Nephron (organoid): Measurements from ENCODE around the gene CALY.

Source experiments
- H3K27ac Mint-ChIP-seq, 3 experiments: 2 replicates each; pipeline ENCODE4 v1.8.0; 2020; ENCODE audit warnings: mixed read lengths in 3 of 3, mild to moderate bottlenecking in 2 of 3, moderate library complexity in 1 of 3
- H3K27me3 Mint-ChIP-seq: 2 replicates; pipeline ENCODE4 v1.8.0; 2021; ENCODE audit warnings: low read depth, mild to moderate bottlenecking, moderate library complexity, mixed read lengths
- H3K36me3 Mint-ChIP-seq: 2 replicates; pipeline ENCODE4 v1.8.0; 2020; ENCODE audit warnings: low read depth, mixed read lengths
- H3K4me1 Mint-ChIP-seq: 2 replicates; pipeline ENCODE4 v1.8.0; 2020; ENCODE audit warnings: mixed read lengths
- H3K4me3 Mint-ChIP-seq, 3 experiments: 2 replicates each; pipeline ENCODE4 v1.8.0; 2020; ENCODE audit warnings: mild to moderate bottlenecking in 3 of 3, mixed read lengths in 3 of 3, moderate library complexity in 2 of 3
- H3K9me3 Mint-ChIP-seq: 2 replicates; pipeline ENCODE4 v1.8.0; 2020; ENCODE audit warnings: mixed read lengths
- TF ChIP-seq, protein P1 (sequence below), 3 experiments: fragments of 200-600 bp; sonication (generic); IDR thresholded peaks; one replicate each; pipeline ENCODE4 v1.5.0; 2021; ENCODE audit warnings: antibody characterized with exemption in 3 of 3; ENCODE audit not compliant: unreplicated experiment in 3 of 3

The CALY gene

DNA sequence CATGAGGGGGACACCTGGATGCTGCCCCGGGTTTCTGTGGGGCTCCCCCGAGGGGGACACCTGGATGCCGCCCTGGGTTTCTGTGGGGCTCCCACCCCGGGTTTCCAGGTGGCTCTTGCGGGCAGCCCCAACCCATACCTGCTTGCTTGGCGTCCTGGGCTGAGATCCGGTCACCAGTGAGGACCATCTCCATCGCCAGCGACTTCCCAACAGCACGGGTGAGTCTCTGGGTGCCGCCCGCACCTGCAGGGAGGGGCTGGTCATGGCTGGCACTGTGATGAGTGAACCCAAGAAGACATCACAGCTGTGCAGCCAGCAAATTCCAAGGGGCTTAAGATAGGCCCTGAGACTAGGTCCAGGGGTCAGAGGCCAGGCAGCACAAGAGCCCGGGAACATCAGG is 30.1 kb upstream of the CALY start:
- Mint-ChIP-seq H3K9me3 (no peaks in the 10 kb centered on the region), H3K27ac (no peak overlapping the region), H3K4me3 (no peak overlapping the region), H3K4me1 (peaks cover 24% of the 10 kb centered on the region), H3K36me3 (peaks cover 54% of the 10 kb centered on the region), H3K27me3 (no peaks in the 10 kb centered on the region)
- TF ChIP-seq, protein P1, sequence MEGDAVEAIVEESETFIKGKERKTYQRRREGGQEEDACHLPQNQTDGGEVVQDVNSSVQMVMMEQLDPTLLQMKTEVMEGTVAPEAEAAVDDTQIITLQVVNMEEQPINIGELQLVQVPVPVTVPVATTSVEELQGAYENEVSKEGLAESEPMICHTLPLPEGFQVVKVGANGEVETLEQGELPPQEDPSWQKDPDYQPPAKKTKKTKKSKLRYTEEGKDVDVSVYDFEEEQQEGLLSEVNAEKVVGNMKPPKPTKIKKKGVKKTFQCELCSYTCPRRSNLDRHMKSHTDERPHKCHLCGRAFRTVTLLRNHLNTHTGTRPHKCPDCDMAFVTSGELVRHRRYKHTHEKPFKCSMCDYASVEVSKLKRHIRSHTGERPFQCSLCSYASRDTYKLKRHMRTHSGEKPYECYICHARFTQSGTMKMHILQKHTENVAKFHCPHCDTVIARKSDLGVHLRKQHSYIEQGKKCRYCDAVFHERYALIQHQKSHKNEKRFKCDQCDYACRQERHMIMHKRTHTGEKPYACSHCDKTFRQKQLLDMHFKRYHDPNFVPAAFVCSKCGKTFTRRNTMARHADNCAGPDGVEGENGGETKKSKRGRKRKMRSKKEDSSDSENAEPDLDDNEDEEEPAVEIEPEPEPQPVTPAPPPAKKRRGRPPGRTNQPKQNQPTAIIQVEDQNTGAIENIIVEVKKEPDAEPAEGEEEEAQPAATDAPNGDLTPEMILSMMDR (IDR thresholded peaks at IDR 0.05; ENCODE audit: unreplicated experiment in 3 of 3) = no peak

DNA sequence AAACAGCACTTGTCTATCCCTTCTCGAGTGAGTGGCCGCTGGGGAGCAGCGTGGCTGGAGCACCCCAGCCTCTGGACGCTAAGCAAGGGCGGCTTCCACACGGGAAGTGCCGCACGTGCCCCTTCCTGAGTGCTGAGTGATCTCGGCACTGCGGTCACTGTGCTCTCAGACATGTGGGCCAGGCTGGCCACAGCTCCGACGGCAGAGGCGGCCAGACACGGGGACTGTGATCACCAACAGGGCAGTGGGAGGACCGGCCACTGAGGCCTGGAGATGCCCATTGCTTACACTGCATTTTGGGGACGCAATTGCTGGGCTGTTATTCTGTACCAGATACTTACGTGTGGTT is 29.4 kb upstream of the CALY start:
- TF ChIP-seq, protein P1 (IDR thresholded peaks at IDR 0.05; ENCODE audit: unreplicated experiment in 3 of 3) = no peak
- Mint-ChIP-seq H3K27ac (no peak overlapping the region), H3K27me3 (no peaks in the 10 kb centered on the region), H3K9me3 (no peaks in the 10 kb centered on the region), H3K4me1 (peaks cover 24% of the 10 kb centered on the region), H3K36me3 (peaks cover 59% of the 10 kb centered on the region), H3K4me3 (no peak overlapping the region)

DNA sequence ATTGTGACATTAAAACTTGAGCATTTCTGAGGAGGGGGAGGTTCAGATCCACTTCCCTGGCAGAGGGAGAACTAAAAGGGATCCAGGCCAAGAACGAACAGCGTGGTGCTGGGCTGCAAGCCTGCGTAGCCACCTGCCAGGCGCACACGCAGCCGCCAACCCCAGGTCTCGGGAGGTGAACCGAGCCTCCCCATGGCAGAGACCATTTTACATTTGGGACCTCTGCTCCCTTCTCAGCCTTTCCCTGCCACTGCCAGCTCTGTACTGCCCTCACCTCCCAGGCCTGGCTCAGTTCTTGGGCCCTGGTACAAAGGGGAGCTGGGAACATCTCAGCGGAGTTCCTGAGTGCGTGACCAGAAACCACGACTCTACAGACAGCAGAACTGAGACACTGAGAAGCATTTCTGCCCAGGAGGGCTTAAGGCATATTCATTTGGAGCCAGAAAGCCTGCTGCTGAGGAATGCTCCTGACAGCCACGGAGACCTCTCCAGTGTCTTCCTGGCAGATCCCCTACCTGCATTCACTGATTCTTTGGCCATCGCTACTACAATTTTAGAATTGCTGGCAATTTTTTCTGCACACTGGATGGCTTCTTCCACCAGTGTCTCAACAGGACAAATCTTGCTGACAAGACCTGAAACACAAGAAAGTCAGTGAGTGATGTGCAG is 28.9 kb upstream of the CALY start:
- TF ChIP-seq, protein P1 (IDR thresholded peaks at IDR 0.05; ENCODE audit: unreplicated experiment in 3 of 3) = no peak
- Mint-ChIP-seq H3K36me3 (peaks cover 59% of the 10 kb centered on the region), H3K4me1 (peaks cover 23% of the 10 kb centered on the region), H3K27me3 (no peaks in the 10 kb centered on the region), H3K9me3 (no peaks in the 10 kb centered on the region), H3K4me3 (no peak overlapping the region), H3K27ac (no peak overlapping the region)

DNA sequence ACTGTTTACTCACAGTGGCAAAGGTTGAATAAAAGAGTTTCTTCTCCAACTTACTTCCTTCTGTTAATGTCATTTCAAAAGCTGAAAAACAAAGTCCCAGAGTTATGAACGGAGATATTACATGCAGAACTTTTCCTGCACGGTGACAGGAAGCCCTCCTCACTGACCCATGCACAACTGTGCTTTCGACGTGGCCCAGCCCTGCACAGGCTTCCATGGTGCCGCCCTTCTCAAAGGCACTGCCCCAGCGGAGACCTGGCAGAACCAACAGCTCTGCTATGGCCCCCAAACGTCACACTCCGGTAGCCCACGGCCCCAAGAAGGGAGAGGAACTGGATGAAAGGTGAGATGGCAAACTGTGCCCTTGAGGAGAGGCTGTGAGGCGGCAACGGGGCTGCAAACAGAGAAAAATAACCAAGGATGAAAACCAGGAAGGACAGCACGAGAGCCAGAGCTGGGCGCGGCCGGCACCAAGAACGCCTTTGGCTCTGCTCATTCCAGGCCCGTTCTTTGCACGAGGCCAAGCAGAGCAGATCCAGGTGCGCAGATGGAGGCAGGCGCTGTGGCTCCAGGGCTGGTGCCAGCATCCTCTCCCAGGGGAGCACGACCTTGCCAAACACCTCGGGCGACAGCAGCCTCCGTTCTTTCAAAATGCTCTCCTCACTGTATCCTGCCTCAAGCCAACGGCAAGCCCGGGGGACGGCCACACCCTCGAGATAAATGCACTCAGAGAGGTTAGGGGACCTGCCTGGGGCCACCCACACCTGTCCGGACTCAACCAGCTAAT is 28.1 kb upstream of the CALY start:
- no peak overlapping the region for H3K27ac Mint-ChIP-seq
- TF ChIP-seq, protein P1 (IDR thresholded peaks at IDR 0.05; ENCODE audit: unreplicated experiment in 3 of 3) = no peak
- H3K27me3 Mint-ChIP-seq = no peaks in the 10 kb centered on the region
- no peaks in the 10 kb centered on the region for H3K9me3 Mint-ChIP-seq
- peaks cover 52% of the 10 kb centered on the region for H3K36me3 Mint-ChIP-seq
- H3K4me3 Mint-ChIP-seq = no peak overlapping the region
- peaks cover 19% of the 10 kb centered on the region for H3K4me1 Mint-ChIP-seq

DNA sequence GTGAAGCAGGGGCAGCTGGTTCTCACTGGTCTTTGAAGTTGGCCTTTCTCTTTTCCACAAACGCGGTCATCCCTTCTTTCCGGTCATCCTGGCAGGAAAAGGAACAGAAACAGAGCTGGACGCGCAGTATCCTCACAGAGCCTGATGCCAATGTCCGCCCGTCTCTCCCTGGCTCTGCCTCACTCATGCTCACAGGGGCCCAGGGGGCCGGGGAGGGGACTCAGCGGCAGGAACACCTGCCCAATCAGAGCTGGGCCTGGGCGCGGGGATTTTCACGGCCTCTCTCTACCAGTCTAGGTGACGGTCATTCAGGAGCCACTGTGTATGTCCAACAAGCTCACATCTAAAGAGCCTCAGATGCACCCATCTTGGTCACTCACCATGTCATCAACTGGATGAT is 26.1 kb upstream of the CALY start:
- H3K9me3 Mint-ChIP-seq = no peaks in the 10 kb centered on the region
- H3K36me3 Mint-ChIP-seq = peaks cover 39% of the 10 kb centered on the region
- H3K4me1 Mint-ChIP-seq = peaks cover 7% of the 10 kb centered on the region
- TF ChIP-seq, protein P1 (IDR thresholded peaks at IDR 0.05; ENCODE audit: unreplicated experiment in 3 of 3) = no peak
- H3K27ac Mint-ChIP-seq = no peak overlapping the region
- no peaks in the 10 kb centered on the region for H3K27me3 Mint-ChIP-seq
- H3K4me3 Mint-ChIP-seq = no peak overlapping the region
